Heart right ventricle (tissue), 16 donors: ENCODE data around the gene RIT2. TPM values are rescaled to one million over a fixed set of nuclear protein-coding genes. Genes with fewer than 3 reads are reported as not detected.

Experiments used
- ATAC-seq, 8 donors: fragments of 200-7000 bp; cut with Tn5 transposase; one replicate each; pipeline ENCODE4 v1.9.1; 2020; ENCODE audit warnings: mild to moderate bottlenecking in 8 of 8, moderate library complexity in 8 of 8, moderate number of reproducible peaks in 1 of 8
- DNase-seq, 2 donors: peaks; one replicate each; pipeline ENCODE4 v3.0.0-alpha.2; 2020
- H3K27ac ChIP-seq, 10 donors: fragments of 200-600 bp; sonication (generic) in 2 of 10; one replicate each; pipeline versions ENCODE4 v1.5.0 to v1.8.0; 2020 to 2022; ENCODE audit warnings: mild to moderate bottlenecking in 3 of 10
- H3K27me3 ChIP-seq, 7 donors: fragments of 200-600 bp; one replicate each; pipeline ENCODE4 v1.8.0; 2021 to 2022; ENCODE audit warnings: mild to moderate bottlenecking in 2 of 7
- H3K36me3 ChIP-seq, 9 donors: fragments of 200-600 bp; sonication (generic) in 1 of 9; one replicate each; pipeline versions ENCODE4 v1.5.0 to v1.8.0; 2020 to 2022; ENCODE audit warnings: mild to moderate bottlenecking in 2 of 9
- H3K4me1 ChIP-seq, 9 donors: fragments of 200-600 bp; sonication (generic) in 1 of 9; one replicate each; pipeline versions ENCODE4 v1.5.0 to v1.8.0; 2020 to 2022; ENCODE audit warnings: mild to moderate bottlenecking in 4 of 9
- H3K4me3 ChIP-seq, 10 donors: fragments of 200-600 bp; sonication (generic) in 2 of 10; one replicate each; pipeline versions ENCODE4 v1.5.0 to v1.8.0; 2020 to 2022; ENCODE audit warnings: mild to moderate bottlenecking in 7 of 10, moderate library complexity in 2 of 10
- H3K9me3 ChIP-seq, 11 donors: fragments of 200-600 bp in 10 of 11; sonication (generic) in 2 of 11; one replicate each; pipeline versions ENCODE4 v1.5.0 to v1.8.0; 2013 to 2022; ENCODE audit warnings: mild to moderate bottlenecking in 2 of 11, control low read depth in 1 of 11, moderate library complexity in 1 of 11
- CTCF ChIP-seq, 9 donors: fragments of 200-600 bp; sonication (generic) in 2 of 9; IDR thresholded peaks; one replicate each; pipeline versions ENCODE4 v1.5.0 to v1.8.0; 2021 to 2022; ENCODE audit warnings: antibody characterized with exemption in 9 of 9, mild to moderate bottlenecking in 5 of 9, moderate library complexity in 1 of 9
- WGBS, 2 donors: extraction: QIAGEN DNeasy Blood & Tissue Kit; methylation state at CpG; one replicate each; pipeline ENCODE4 v1.1.7; 2013; ENCODE audit warnings: inconsistent platforms in 1 of 2; 5-methylcytosine and 5-hydroxymethylcytosine counted together
- intact Hi-C, 10 donors: fragments of 100-400 bp; cut with DNase I; formaldehyde crosslinking; loops; one replicate each; pipeline versions ENCODE4 v1.11.1 to v1.14.2; 2022
- polyA plus RNA-seq, 2 donors: library from polyadenylated mRNA; stranded (reverse); fragments of 200-250 nt; gene quantifications; one replicate each; pipeline ENCODE4 v1.2.3, GENCODE V29; 2013
- total RNA-seq, 10 donors: library from RNA; stranded (reverse); fragmentation: NEBNext Ultra II Directional in 3 of 10; extraction: Animal tissue kit (Norgen Biotek cat#: 25700) in 3 of 10; gene quantifications; one replicate each; pipeline versions ENCODE4 v1.2.1 to v1.2.4, GENCODE V29; 2021 to 2023
- donor health status: Arrhythmogenic right ventricular cardiomyopathy.
- donor health status: ischemic (EF 13 %, LVEDD 7.1; RV severe dilation, severe dysfunction).
- donor health status: healthy with polysubstance abuse.
- donor health status: DM: no; HTN: yes; CAD: no.
- donor health status: DM: no; HTN: no; CAD: no.
- donor health status: ischemic (EF 25% LVEDD 6.9; RV normal size, moderate dysfunction).
- donor health status: ischemic (EF 25% LVEDD 5.7; RV mildly dilated, moderate dysfunction).
- donor health status: healthy.
- donor health status: DM: yes; HTN: yes; CAD: no.
- donor health status: Ischemic cardiomyopathy.
- donor health status: ischemic (EF 35%, LVEDD 5.7; RV mildly dilated, moderate dysfunction).
- donor health status: nonischemic (EF 11% LVEDD 7.7; RV severe dilation, severe dysfunction).
- donor health status: DM: yes; HTN: yes; CAD: no.
- donor health status: PGD.
- donor health status: ischemic (EF 29% LVEDD 5.4; RV normal size, mild dysfunction).
- donor health status: nonischemic (EF 23%, LVEDD 6.1; RV moderate dilation, normal function).

RIT2 gene
- total and polyA plus RNA-seq, 12 donors = not detected

GRCh38 chr18:43009674-43010073, 105.8 kb downstream of the RIT2 start:
- H3K4me1 ChIP-seq = no peaks in the 10 kb centered on the region
- 63 to 72% methylated on average over 5 of the region's 5 CpGs for WGBS, 2 donors
- ATAC-seq = no peak
- H3K4me3 ChIP-seq = no peak overlapping the region
- no peaks in the 10 kb centered on the region for H3K36me3 ChIP-seq
- no peak for TF ChIP-seq CTCF (IDR thresholded peaks at IDR 0.05)
- H3K27me3 ChIP-seq = no peaks in the 10 kb centered on the region
- intact Hi-C loops = no loop called here
- no peak overlapping the region for H3K27ac ChIP-seq
- H3K9me3 ChIP-seq = no peaks in the 10 kb centered on the region
- no peak for DNase-seq

DNA sequence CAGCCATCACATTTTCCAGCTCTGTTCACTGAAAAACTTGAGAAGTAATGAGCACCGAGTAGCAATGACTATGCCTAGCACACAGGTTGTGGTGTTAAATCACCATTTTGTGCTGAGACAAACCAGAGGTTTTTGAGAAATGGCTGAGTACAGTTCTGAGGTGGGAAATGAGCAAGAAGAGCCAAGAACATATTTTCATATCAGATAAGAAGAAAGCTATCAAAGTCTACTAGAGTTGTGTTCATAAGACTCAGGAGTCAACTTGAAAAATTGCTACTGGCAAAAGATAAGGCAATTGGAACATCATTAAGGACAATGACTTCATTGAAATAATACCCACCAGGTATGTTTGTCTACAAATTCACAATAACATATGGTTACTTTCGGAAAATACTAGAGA, 108.1 kb downstream of the RIT2 start:
- DNase-seq (no peak), ATAC-seq (no peak)
- H3K4me1 ChIP-seq = no peaks in the 10 kb centered on the region
- no peak overlapping the region for H3K4me3 ChIP-seq
- H3K9me3 ChIP-seq = no peaks in the 10 kb centered on the region
- TF ChIP-seq CTCF (IDR thresholded peaks at IDR 0.05) = no peak
- no peaks in the 10 kb centered on the region for H3K36me3 ChIP-seq
- intact Hi-C loops = no loop called here
- 87 to 92% methylated on average over 2 of the region's 2 CpGs for WGBS, 2 donors
- peaks cover 0 to 3% (median 0%) of the 10 kb centered on the region in 7 donors for H3K27me3 ChIP-seq
- H3K27ac ChIP-seq = no peak overlapping the region

GRCh38 chr18:43004421-43004820, 111.1 kb downstream of the RIT2 start:
- Histone ChIP-seq H3K36me3 (no peaks in the 10 kb centered on the region), H3K4me3 (no peak overlapping the region), H3K4me1 (no peaks in the 10 kb centered on the region), H3K27me3 (peaks cover 0 to 3% (median 0%) of the 10 kb centered on the region in 7 donors), H3K9me3 (no peaks in the 10 kb centered on the region), H3K27ac (no peak overlapping the region)
- TF ChIP-seq CTCF (IDR thresholded peaks at IDR 0.05) = no peak
- ATAC-seq = no peak
- intact Hi-C loops = no loop called here
- DNase-seq = no peak
- 57 to 78% methylated on average over 1 of the region's 1 CpG for WGBS, 2 donors

- H3K36me3 ChIP-seq = no peaks in the 10 kb centered on the region
- ATAC-seq = no peak
Measured at GRCh38 chr18:43001821-43002220, 113.7 kb downstream of the RIT2 start.

More at GRCh38 chr18:43001821-43002220, 113.7 kb downstream of the RIT2 start:
- Histone ChIP-seq H3K4me3 (no peak overlapping the region), H3K27ac (no peak overlapping the region), H3K9me3 (no peaks in the 10 kb centered on the region), H3K4me1 (no peaks in the 10 kb centered on the region), H3K27me3 (peaks cover 0 to 3% (median 0%) of the 10 kb centered on the region in 7 donors)
- DNase-seq = no peak
- intact Hi-C loops = no loop called here
- no peak for TF ChIP-seq CTCF (IDR thresholded peaks at IDR 0.05)
- WGBS, 2 donors = 85 to 93% methylated on average over 2 of the region's 2 CpGs
